Mammary epithelial cell (primary cell): Measurements from ENCODE around the gene EDN1.

ENCODE experiments used
- EZH2 ChIP-seq: IDR thresholded peaks from 2 replicates; pipeline ENCODE4 v1.6.1; 2012; ENCODE audit warnings: low read length, inconsistent platforms, borderline replicate concordance
- TF ChIP-seq, protein P1 (sequence below), 2 donors: IDR thresholded peaks in 1 of 2; conservative IDR thresholded peaks in 1 of 2; 2 replicates each; pipeline ENCODE4 v1.5.1; 2011 to 2012; ENCODE audit warnings: inconsistent platforms in 2 of 2, low read length in 2 of 2, mild to moderate bottlenecking in 2 of 2, control low read depth in 1 of 2, low read depth in 1 of 2; ENCODE audit not compliant: insufficient read depth in 1 of 2; ENCODE audit errors: extremely low read depth in 1 of 2

DNA sequence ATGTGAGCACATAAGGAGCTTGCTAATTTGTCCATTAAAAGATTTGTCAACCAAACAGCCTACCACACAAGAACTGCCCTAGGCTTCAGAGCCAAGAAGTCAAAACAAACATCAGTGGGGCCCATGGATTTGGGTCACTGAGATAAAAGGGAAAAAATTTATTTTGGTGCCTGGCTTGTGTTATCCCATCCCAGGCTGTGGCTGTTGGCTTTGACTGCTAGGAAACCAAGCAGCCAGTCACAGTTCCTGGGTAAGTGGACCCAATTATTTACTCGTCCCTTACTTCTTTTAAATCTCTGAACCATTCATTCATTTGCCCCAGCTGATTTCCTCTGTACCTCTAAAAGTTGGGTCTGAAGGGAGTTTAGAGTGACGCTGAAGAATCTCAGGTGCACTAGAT, 41.3 kb downstream of the EDN1 start:
- TF ChIP-seq, protein P1, sequence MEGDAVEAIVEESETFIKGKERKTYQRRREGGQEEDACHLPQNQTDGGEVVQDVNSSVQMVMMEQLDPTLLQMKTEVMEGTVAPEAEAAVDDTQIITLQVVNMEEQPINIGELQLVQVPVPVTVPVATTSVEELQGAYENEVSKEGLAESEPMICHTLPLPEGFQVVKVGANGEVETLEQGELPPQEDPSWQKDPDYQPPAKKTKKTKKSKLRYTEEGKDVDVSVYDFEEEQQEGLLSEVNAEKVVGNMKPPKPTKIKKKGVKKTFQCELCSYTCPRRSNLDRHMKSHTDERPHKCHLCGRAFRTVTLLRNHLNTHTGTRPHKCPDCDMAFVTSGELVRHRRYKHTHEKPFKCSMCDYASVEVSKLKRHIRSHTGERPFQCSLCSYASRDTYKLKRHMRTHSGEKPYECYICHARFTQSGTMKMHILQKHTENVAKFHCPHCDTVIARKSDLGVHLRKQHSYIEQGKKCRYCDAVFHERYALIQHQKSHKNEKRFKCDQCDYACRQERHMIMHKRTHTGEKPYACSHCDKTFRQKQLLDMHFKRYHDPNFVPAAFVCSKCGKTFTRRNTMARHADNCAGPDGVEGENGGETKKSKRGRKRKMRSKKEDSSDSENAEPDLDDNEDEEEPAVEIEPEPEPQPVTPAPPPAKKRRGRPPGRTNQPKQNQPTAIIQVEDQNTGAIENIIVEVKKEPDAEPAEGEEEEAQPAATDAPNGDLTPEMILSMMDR (conservative IDR thresholded peaks at IDR 0.05 in 1 of 2, IDR thresholded peaks at IDR 0.05 in 1 of 2; ENCODE audit: extremely low read depth in 1 of 2, insufficient read depth in 1 of 2, low read depth in 1 of 2, low read length in 2 of 2) = no peak
- TF ChIP-seq EZH2 = no peak
